GM12878 (cell line): ENCODE data around the gene DPM1. TPM values are rescaled to one million over a fixed set of nuclear protein-coding genes. Genes with fewer than 3 reads are reported as not detected.

Source experiments
- NKRF ChIP-seq: fragments of 450-650 bp; conservative IDR thresholded peaks from 2 replicates; pipeline ENCODE4 v1.6.1; 2017; ENCODE audit warnings: mild to moderate bottlenecking, moderate library complexity
- TCF7 ChIP-seq: IDR thresholded peaks from 2 replicates; pipeline ENCODE4 v1.6.1; 2014; ENCODE audit warnings: antibody characterized with exemption, borderline replicate concordance
- ZNF207 ChIP-seq: fragments of 450-650 bp; IDR thresholded peaks from 2 replicates; pipeline ENCODE4 v1.6.1; 2014; ENCODE audit warnings: antibody characterized with exemption, mild to moderate bottlenecking, borderline replicate concordance
- polyA plus RNA-seq, 11 experiments: library from polyadenylated mRNA; depleted of rRNA in 4 of 11; unstranded in 6 of 11; stranded (reverse) in 5 of 11; fragments of >200 nt; fragmentation: Nextera tagmentation in 4 of 11; fragmentation: Illumina TruSeq in 1 of 11; extraction: Ambion mirVana in 4 of 11; extraction: Trizol in 1 of 11; gene quantifications; 1 replicate in 1 of 11; 2 replicates in 10 of 11; pipeline versions ENCODE4 v1.2.1 to v1.2.3, GENCODE V29; 2011 to 2016; ENCODE audit warnings: inconsistent platforms in 2 of 11, missing spikeins in 2 of 11, low read depth in 1 of 11
- total RNA-seq, 4 experiments: library from RNA; depleted of rRNA in 3 of 4; stranded (reverse); fragments of >200 nt in 3 of 4; fragmentation: Illumina TruSeq in 1 of 4; extraction: Trizol in 1 of 4; gene quantifications; 2 replicates each; pipeline versions ENCODE4 v1.2.1 to v1.2.3, GENCODE V29; 2013 to 2021
- TF ChIP-seq, protein P1 (sequence below): fragments of 450-650 bp; IDR thresholded peaks from 2 replicates; pipeline ENCODE4 v1.6.1; 2017; ENCODE audit warnings: mild to moderate bottlenecking, low read depth, inconsistent platforms; ENCODE audit not compliant: poor library complexity, severe bottlenecking
- TF ChIP-seq, protein P2 (sequence below): fragments of 450-650 bp; IDR thresholded peaks from 2 replicates; pipeline ENCODE4 v1.6.1; 2014; ENCODE audit warnings: mild to moderate bottlenecking

The DPM1 gene
- total and polyA plus RNA-seq, 10 of the 15 experiments (the other 5 are each of a cell fraction or from before 2014, with no cell fraction given): 53.3 to 167 (median 108) TPM

DNA sequence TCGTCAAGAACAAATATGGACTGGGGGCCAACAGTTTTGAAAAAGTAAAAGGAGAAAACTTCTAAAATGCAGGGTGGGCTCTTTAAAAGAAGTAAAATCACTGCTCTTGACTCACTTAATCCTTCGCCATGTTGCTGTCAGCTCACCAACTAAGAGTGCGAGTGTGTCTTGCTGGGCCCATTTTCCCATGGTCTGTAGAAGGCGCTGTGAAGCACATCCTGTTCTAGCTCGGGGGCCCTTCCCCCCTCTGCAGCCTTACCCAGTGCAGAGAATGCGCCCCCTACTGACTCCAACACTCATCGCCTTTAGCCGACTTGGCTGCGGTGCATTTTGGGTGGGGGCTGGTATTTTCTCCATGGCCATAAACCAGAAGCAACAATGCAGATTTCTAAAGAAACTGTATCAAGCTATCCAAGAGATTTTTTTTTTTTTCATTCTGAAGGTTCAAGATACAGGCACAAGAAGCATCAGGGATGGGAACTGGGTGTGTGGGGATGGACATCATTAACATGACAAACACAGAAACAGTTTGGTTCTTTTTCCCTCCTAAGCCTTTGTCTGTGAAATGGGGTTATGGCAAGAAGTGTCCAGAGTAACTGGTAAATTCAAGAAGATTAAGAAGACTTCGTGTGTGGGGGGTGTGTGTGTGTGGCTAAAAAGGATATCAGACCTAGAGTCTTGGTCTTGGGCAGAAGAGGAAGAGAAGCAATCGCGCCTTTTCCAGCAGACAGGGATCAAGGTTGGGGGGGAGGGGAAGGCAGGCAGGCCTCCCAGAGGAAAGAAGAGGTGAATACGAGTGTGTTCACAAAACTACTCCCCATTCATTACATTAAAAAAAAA is 28.8 kb downstream of the DPM1 start (continued):
- TF ChIP-seq NKRF (no peak), ZNF207 (peak; percentile 72; the same call in 1 of the 2 replicates), TCF7 (peak; percentile 57; the same call in 1 of the 2 replicates)
- TF ChIP-seq, protein P1, sequence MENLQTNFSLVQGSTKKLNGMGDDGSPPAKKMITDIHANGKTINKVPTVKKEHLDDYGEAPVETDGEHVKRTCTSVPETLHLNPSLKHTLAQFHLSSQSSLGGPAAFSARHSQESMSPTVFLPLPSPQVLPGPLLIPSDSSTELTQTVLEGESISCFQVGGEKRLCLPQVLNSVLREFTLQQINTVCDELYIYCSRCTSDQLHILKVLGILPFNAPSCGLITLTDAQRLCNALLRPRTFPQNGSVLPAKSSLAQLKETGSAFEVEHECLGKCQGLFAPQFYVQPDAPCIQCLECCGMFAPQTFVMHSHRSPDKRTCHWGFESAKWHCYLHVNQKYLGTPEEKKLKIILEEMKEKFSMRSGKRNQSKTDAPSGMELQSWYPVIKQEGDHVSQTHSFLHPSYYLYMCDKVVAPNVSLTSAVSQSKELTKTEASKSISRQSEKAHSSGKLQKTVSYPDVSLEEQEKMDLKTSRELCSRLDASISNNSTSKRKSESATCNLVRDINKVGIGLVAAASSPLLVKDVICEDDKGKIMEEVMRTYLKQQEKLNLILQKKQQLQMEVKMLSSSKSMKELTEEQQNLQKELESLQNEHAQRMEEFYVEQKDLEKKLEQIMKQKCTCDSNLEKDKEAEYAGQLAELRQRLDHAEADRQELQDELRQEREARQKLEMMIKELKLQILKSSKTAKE: peak; percentile 78
- TF ChIP-seq, protein P2, sequence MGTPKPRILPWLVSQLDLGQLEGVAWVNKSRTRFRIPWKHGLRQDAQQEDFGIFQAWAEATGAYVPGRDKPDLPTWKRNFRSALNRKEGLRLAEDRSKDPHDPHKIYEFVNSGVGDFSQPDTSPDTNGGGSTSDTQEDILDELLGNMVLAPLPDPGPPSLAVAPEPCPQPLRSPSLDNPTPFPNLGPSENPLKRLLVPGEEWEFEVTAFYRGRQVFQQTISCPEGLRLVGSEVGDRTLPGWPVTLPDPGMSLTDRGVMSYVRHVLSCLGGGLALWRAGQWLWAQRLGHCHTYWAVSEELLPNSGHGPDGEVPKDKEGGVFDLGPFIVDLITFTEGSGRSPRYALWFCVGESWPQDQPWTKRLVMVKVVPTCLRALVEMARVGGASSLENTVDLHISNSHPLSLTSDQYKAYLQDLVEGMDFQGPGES: no peak
- TF ChIP-seq, all 136 proteins: peak for 73
